K562 (cell line): ENCODE results near the gene KCNK7. TPM values are rescaled to one million over a fixed set of nuclear protein-coding genes. Genes with fewer than 3 reads are reported as not detected.
A peak's percentile ranks its signal among the peaks of the same experiment; 100 is the strongest.

Source experiments
- ARID2 ChIP-seq: fragments of 450-650 bp; IDR thresholded peaks from 2 replicates; pipeline ENCODE4 v1.6.1; 2017; ENCODE audit warnings: antibody characterized with exemption, mild to moderate bottlenecking
- BRD9 ChIP-seq: fragments of 450-650 bp; IDR thresholded peaks from 2 replicates; pipeline ENCODE4 v1.6.1; 2018; ENCODE audit warnings: low read depth; ENCODE audit not compliant: partially characterized antibody
- CEBPG ChIP-seq, 3 experiments: fragments of 200-800 bp in 1 of 3; sonication (Bioruptor generic) in 1 of 3; sonication (generic) in 1 of 3; formaldehyde crosslinking in 1 of 3; IDR thresholded peaks in 2 of 3; conservative IDR thresholded peaks in 1 of 3; 2 replicates each; pipeline versions ENCODE4 v1.6.1 to v1.8.0; 2016 to 2022; ENCODE audit warnings: missing compliant biosample characterization in 2 of 3, missing genetic modification characterization in 2 of 3, mild to moderate bottlenecking in 1 of 3, missing genetic modification reagents in 1 of 3
- CHD1 ChIP-seq: fragments of 200-600 bp; sonication (generic); IDR thresholded peaks from one replicate; pipeline ENCODE4 v1.6.1; 2012; ENCODE audit warnings: mild to moderate bottlenecking, moderate library complexity, low read length, inconsistent platforms
- CUX1 ChIP-seq: fragments of 200-800 bp; sonication (Bioruptor generic); IDR thresholded peaks from 2 replicates; pipeline ENCODE4 v1.6.1; 2016; ENCODE audit warnings: missing genetic modification characterization, missing compliant biosample characterization
- E2F8 ChIP-seq: fragments of 450-650 bp; IDR thresholded peaks from 2 replicates; pipeline ENCODE4 v1.7.1; 2018; ENCODE audit warnings: mild to moderate bottlenecking, low read depth; ENCODE audit not compliant: partially characterized antibody
- EHMT2 ChIP-seq: fragments of 450-650 bp; IDR thresholded peaks from 2 replicates; pipeline ENCODE4 v1.6.1; 2018; ENCODE audit warnings: antibody characterized with exemption
- HDAC2 ChIP-seq: fragments of 450-650 bp; IDR thresholded peaks from 2 replicates; pipeline ENCODE4 v1.6.1; 2016; ENCODE audit warnings: mild to moderate bottlenecking
- HEY1 ChIP-seq: fragments of 250-450 bp; sonication (Bioruptor Pico); IDR thresholded peaks from 2 replicates; pipeline ENCODE4 v1.5.0; 2020; ENCODE audit warnings: mild to moderate bottlenecking, moderate library complexity, borderline replicate concordance
- LEF1 ChIP-seq: fragments of 450-650 bp; IDR thresholded peaks from 2 replicates; pipeline ENCODE4 v1.6.1; 2016; ENCODE audit warnings: mild to moderate bottlenecking
- OTX1 ChIP-seq: fragments of 450-650 bp; formaldehyde crosslinking; IDR thresholded peaks from 2 replicates; pipeline ENCODE4 v1.4.0; 2022; ENCODE audit warnings: mild to moderate bottlenecking
- RAD51 ChIP-seq: fragments of 450-650 bp; IDR thresholded peaks from 2 replicates; pipeline ENCODE4 v1.7.1; 2016; ENCODE audit warnings: low read depth, mild to moderate bottlenecking, borderline replicate concordance
- RBFOX2 ChIP-seq: fragments of 200-400 bp; formaldehyde crosslinking; IDR thresholded peaks from 2 replicates; pipeline ENCODE4 v1.6.1; 2017; ENCODE audit warnings: low read depth, mild to moderate bottlenecking, low read length, moderate library complexity
- STAT5A ChIP-seq: IDR thresholded peaks from 2 replicates; pipeline ENCODE4 v1.6.1; 2012; ENCODE audit warnings: low read length, inconsistent platforms, borderline replicate concordance
- TCF3 ChIP-seq: sonication (generic); formaldehyde crosslinking; IDR thresholded peaks from 2 replicates; pipeline ENCODE4 v1.4.0; 2020; ENCODE audit warnings: mild to moderate bottlenecking, missing genetic modification reagents
- TRIM25 ChIP-seq: fragments of 450-650 bp; IDR thresholded peaks from 2 replicates; pipeline ENCODE4 v1.7.0; 2016; ENCODE audit warnings: borderline replicate concordance
- ZFP30 ChIP-seq: fragments of 250-450 bp; sonication (Bioruptor Pico); IDR thresholded peaks from 2 replicates; pipeline ENCODE4 v1.8.0; 2022; ENCODE audit warnings: moderate library complexity, mild to moderate bottlenecking, inconsistent platforms, borderline replicate concordance
- ZNF23 ChIP-seq: fragments of 250-450 bp; sonication (Bioruptor Pico); IDR thresholded peaks from 2 replicates; pipeline ENCODE4 v1.4.0; 2020; ENCODE audit warnings: mild to moderate bottlenecking
- ZNF561 ChIP-seq: fragments of 450-650 bp; formaldehyde crosslinking; conservative IDR thresholded peaks from 2 replicates; pipeline ENCODE4 v1.4.0; 2020; ENCODE audit warnings: mild to moderate bottlenecking, moderate library complexity
- polyA plus RNA-seq, 8 experiments: library from polyadenylated mRNA; depleted of rRNA in 4 of 8; stranded (reverse) in 5 of 8; unstranded in 3 of 8; fragments of >200 nt; fragmentation: Nextera tagmentation in 2 of 8; fragmentation: Illumina TruSeq in 1 of 8; extraction: Ambion mirVana in 2 of 8; extraction: Trizol in 1 of 8; gene quantifications; 2 replicates each; pipeline versions ENCODE4 v1.2.1 to v1.2.3, GENCODE V29; 2011 to 2014; ENCODE audit warnings: inconsistent platforms in 1 of 8, missing spikeins in 1 of 8
- total RNA-seq, 7 experiments: library from RNA; depleted of rRNA in 6 of 7; stranded (reverse); fragments of >200 nt in 6 of 7; fragmentation: Illumina TruSeq in 2 of 7; extraction: Trizol in 2 of 7; gene quantifications; 2 replicates each; pipeline versions ENCODE4 v1.2.1 to v1.2.3, GENCODE V29; 2011 to 2021; ENCODE audit warnings: low replicate concordance in 1 of 7

Gene KCNK7
- total and polyA plus RNA-seq, 9 of the 15 experiments (the other 6 are each of a cell fraction or from before 2014, with no cell fraction given) = 0.07 to 0.40 TPM; not detected in 7

- TF ChIP-seq BRD9 = no peak
- TF ChIP-seq HEY1 (CRISPR knock-in tag) = no peak
- TF ChIP-seq HDAC2 = no peak
- TF ChIP-seq STAT5A = no peak
- no peak for TF ChIP-seq ZNF23 (CRISPR knock-in tag)
- TF ChIP-seq ARID2 = peak; percentile 44; the same call in 1 of the 2 replicates
- TF ChIP-seq ZNF561 (CRISPR knock-in tag) = no peak
- TF ChIP-seq CUX1 (CRISPR knock-in tag) = no peak
- no peak for TF ChIP-seq TCF3
- TF ChIP-seq TRIM25 = no peak
- no peak for TF ChIP-seq ZFP30 (CRISPR knock-in tag)
- TF ChIP-seq RBFOX2 = peak; percentile 25; the same call in 1 of the 2 replicates
- no peak for TF ChIP-seq OTX1 (CRISPR knock-in tag)
- TF ChIP-seq CEBPG (CRISPR knock-in tag; IDR thresholded peaks at IDR 0.05) = no peak
- TF ChIP-seq CEBPG (tag; conservative IDR thresholded peaks at IDR 0.05 in 1 of 2, IDR thresholded peaks at IDR 0.05 in 1 of 2) = no peak
- TF ChIP-seq LEF1 = no peak
- TF ChIP-seq E2F8 = no peak
- TF ChIP-seq CHD1 = no peak
- no peak for TF ChIP-seq EHMT2
- no peak for TF ChIP-seq RAD51
Observed at GRCh38 chr11:65625628-65626342, 30.2 kb upstream of the KCNK7 start (continued).
